DMS53 treated with DMSO at 0.1 percent for 48 hours (cell line): Measurements from ENCODE around the gene MBD3L2B.

Source experiments
- DNase-seq: peaks from one replicate; lab custom pipeline; 2025; ENCODE audit not compliant: unreplicated experiment; lab: John Stamatoyannopoulos, UW

MBD3L2B gene

DNA sequence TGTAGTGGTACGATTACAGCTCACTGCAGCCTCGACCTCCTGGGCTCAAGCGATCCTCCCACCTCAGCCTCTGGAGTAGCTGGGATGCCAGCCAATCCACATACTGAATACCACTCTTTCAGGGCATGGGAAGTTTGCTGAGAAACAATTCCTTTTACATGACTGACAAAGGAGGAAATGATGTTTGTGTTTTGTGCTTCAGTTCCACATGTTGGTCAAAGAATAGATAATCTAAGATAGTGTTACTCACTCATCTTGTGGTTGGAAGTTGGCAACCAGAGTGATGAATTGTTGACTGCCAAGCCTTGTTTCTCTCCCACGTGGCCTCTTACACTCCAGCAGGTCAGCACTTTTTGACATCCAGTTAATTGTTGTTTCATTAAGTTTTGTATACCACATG is 7.6 kb downstream of the MBD3L2B start:
- DNase-seq: no peak

GRCh38 chr19:7010722-7011593 is 10.3 kb downstream of the MBD3L2B start:
- DNase-seq: no peak

GRCh38 chr19:7007859-7008258 is 13.4 kb downstream of the MBD3L2B start:
- DNase-seq: no peak

DNA sequence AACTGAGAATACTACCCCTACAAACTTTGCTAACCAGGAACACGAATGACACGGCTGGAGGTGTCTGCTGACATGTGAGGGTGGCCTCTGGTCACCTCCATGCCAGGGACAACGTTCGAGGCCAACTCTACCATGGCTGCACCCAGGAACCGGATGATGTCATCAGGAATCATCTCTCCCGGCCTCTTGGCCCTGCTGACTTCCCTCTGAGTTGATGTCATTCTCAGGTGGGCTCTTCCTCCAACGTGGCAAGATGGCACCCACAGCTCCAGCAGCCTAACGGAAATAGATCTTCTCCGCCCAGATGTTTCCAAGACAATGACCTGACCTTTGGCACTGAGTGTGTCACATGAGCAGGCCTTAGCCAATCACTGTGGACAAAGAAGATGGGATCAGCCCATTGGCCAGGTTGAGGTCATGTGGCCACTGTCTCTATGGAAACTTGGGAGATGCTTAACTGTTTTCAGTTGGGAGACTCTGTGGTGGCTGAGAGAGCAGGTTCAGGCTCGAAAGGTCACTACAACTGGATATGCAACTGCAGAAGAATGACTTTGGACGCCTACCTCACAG is 15.0 kb downstream of the MBD3L2B start:
- no peak for DNase-seq

DNA sequence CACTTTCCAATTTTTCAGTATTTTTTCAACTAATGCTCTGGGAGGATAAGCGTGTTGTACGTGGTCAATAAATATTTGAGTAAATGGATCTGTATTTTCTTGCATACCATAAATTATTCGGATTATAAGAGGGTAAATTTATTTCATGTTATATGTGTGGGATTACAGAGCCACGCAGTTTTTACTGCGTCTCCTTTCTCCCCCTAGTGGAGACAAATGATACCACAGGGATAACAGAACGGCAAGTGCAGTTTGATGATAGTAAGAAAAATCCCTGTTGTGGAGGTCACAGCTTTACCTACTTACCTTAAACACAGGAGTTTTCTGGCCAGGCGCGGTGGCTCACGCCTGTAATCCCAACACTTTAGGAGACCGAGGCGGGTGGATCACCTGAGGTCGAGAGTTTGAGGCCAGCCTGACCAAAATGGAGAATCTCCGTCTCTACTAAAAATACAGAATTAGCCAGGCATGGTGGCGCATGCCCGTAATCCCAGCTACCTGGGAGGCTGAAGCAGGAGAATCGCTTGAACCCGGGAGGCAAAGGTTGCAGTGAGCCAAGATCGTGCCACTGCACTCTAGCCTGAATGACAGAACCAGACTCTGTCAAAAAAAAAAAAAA is 16.8 kb downstream of the MBD3L2B start:
- DNase-seq: no peak

DNA sequence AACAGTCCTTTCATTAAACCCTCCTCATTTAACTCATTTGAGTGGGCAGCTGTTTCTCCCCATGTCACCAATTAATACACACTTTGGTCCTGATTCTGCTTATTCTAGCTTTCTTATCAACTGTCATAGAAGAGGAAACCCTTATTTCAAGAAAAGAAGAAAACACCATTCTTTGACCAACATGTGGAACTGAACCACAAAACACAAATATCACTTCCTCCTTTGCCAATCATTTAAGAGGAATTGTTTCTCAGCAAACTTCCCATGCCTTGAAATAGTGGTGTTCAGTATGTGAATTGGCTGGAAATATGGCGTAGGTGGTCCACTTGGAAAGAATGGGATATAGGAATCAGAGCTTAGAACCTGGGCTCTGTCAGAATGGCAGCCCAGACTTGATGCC is 20.4 kb downstream of the MBD3L2B start:
- no peak for DNase-seq

- no peak for DNase-seq
Measured at GRCh38 chr19:7000333-7000732, 20.9 kb downstream of the MBD3L2B start.

- no peak for DNase-seq
Measured at GRCh38 chr19:6999933-7000332, 21.3 kb downstream of the MBD3L2B start.

DNA sequence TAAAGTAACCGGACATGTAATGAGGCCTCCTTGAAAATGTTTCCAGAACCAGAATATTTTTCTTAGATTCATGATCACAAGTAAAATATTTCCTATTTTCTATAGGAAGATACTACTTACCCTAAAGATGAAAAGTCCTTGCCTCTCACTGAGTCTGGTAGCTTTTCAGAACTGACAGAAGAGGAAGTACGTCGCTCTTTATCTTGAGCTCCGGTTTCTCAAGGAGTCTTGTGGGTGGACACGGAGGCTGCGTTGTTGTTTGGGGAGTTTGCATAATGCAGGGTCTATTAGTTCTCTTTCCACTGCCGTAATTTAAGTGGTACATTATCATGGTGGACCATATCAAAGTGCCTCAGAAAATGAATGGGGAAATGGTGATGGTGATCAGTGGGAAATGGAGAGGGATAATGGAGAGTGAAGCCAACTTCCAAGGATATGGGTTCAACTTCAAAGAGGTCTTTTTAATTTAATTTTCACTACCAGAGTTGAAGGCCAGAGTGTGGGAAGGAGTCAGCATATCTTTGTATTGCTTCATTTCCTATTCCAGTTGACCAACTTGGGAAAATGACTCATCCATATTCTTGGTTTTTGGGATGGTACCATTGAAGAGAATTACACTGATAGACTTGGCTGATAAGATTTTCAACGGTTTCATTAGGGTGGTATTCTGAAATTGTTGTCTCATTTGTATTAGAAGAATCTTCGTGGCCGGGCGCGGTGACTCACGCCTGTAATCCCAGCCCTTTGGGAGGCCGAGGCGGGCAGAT is 23.4 kb downstream of the MBD3L2B start:
- no peak for DNase-seq

DNA sequence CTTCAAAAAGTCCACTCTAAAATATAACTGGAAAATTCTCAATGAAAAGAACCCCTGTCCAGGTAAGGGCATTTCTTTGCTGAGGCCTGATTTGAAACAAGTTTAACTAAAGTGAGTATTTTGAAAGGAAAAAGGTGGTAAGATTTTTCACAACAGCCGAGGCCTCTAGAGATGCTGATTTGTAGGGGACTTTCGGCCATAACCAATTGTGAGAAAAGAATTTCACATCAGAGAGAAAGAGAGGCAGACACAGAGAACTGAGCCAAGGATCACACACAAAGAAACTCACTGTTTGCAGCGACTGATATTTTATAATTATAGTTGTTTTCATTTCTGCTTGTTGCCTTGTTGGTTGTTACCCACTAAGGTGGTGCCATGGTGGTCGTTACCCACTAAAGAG is 24.4 kb downstream of the MBD3L2B start:
- no peak for DNase-seq

GRCh38 chr19:6995054-6995453 is 26.2 kb downstream of the MBD3L2B start:
- no peak for DNase-seq

GRCh38 chr19:6988257-6988656 is 33.0 kb downstream of the MBD3L2B start:
- no peak for DNase-seq

DNA sequence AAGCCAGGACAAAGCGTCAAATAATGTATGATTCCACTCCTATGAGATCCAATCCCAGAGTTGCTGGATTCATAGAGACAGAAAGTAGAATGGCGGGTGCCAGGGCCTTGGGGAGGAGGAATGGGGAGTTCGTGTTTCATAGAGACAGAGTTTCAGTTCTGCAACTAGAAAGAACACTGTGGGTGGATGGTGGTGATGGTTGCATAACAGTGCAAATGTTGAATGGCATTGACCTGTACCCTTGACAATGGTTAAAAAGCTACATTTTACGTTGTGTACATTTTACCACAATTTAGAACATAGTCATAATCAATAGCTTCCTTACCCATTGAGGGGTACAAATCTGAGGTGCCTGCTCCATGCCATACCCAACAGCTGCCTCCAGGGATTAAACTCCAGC is 33.4 kb downstream of the MBD3L2B start:
- DNase-seq: no peak

GRCh38 chr19:6983448-6983847 is 37.8 kb downstream of the MBD3L2B start:
- DNase-seq: no peak

DNA sequence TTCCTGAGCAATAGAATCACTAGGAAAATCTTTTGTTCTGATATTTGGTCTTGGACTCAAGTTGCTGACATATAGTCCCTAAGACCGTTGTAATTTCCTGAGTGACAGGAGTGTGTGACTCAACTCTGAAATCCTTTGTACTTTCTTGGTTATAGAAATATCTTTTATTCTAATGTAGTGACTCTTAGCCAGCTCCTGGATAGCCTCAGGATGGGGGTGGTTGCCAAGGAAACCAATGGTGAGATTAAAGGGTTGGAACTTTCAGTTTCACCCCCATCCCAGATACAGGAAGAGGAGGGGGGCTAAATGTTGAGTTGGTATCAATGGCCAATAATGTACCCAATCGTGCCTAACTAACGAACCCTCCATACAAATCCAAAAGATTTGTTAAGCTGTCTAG is 41.8 kb downstream of the MBD3L2B start:
- no peak for DNase-seq

GRCh38 chr19:6976197-6976596 is 45.0 kb downstream of the MBD3L2B start:
- DNase-seq: no peak

DNA sequence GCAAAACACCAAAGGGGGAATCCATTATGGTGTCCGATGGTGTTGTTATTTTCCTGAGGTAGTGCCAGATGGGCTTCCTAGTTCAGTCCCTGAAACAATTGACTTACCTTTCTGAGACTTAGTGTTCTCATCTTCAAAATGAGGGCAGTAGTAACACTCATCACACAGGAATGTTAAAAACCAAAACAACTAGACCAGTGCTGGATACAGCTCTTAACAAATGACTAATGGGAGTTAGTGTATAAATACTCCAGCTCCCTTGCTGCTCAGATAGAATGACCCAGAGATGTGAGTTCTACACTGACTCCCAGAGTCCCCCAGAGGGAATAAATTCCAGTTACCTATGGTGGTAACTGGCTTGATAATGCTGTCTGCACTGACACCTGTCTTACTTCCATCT is 49.9 kb downstream of the MBD3L2B start:
- no peak for DNase-seq

DNA sequence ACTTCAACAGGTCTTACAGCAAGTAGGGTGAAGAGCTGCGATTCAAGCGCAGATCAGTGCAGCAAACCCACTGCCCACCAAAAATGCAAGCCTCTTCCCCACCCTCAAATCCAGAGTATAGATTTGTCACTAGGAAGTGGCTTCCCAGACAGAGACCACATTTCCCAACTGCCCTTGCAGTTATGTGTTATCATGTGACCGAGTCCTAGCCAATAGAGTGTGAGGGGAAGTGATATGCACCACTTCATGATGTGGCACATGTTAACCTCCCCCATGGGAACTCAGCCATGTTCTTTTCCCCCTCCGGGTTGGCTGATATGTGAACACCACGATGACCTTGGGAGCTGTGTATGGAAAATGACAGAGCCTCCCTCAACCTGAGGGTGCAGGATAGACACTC is 50.8 kb downstream of the MBD3L2B start:
- no peak for DNase-seq

- DNase-seq: no peak
Measured at GRCh38 chr19:6970021-6970420, 51.2 kb downstream of the MBD3L2B start.

- DNase-seq: no peak
Measured at GRCh38 chr19:6969490-6969889, 51.7 kb downstream of the MBD3L2B start.
